HuH-7.5 (cell line): ENCODE measurements around the gene HAGHL.
A peak's percentile ranks its signal among the peaks of the same experiment; 100 is the strongest.
"Not testable (repeated sequence)": the region's sequence is repeated elsewhere in the genome, so short reads cannot be mapped to it uniquely, and the experiment has no call there.

ENCODE experiments used
- DNase-seq: peaks from one replicate; pipeline ENCODE4 v3.0.0; 2011; ENCODE audit warnings: low spot score

The HAGHL gene

GRCh38 chr16:689175-689897, 37.6 kb upstream of the HAGHL start:
- DNase-seq: no peak

- DNase-seq: not testable (repeated sequence)
Measured at GRCh38 chr16:691242-691641, 35.7 kb upstream of the HAGHL start.

DNA sequence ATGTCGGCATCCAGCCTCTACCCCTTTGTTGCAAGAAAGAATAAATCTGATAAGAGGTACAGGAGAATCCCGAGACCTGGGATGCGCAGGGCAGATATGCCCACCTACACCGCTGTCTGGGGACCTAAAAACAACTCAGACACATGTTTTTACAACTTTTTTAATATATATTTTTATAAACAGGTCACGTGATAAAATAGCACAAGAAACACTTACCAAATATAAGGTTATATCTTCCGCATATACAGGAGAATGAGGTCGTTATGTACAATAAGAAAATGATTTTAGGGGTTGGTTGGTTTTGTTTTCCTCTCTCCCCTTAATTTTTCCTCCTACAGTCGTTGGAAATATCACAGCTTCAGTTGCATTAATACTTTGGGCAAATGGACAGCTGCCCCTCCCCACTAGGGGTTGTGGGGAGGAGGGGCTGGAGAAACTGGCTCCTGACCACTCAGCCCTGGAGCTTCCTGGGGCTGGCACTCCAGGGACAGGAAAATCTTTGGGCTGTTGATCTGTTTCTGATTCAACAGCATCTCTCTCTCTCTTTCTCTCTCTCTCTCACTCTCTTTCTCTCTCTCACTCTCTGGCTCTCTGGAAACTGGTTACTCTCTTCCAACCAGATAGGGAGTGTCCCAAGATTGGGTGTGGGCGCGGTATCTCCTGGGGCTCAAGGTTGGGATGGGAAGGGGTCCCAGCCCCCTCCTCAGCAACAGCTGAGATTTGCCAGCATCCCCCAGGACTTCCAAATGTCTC, 34.4 kb upstream of the HAGHL start:
- DNase-seq: no peak

- no peak for DNase-seq
Measured at GRCh38 chr16:693364-693763, 33.5 kb upstream of the HAGHL start.

- no peak for DNase-seq
Measured at GRCh38 chr16:693766-694165, 33.1 kb upstream of the HAGHL start.

GRCh38 chr16:694187-694862, 32.6 kb upstream of the HAGHL start:
- DNase-seq: no peak

DNA sequence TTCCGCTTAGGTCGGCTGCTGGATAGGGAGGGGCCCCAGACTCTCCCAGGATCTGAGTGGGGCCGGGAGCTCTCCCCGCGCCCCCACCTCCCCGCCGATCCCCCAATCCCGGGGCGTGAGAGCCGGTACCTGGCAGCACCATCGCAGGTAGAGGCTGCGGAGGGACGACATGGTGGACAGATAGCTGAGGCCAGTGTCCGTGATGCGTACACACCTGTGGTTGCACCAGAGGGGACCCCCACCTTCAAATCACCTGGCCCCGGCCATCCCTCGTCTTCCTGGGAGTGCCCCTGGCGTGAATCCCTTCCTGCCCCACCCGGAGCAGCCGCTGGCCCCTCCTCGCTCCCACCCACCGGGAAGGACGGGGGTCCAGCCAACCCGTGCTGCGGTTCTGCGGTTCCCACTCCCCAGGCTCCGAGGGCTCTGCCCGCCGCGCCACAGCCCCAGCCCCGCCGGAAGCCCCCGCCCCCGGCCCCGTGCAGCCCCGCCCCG, 32.0 kb upstream of the HAGHL start:
- DNase-seq: no peak

- no peak for DNase-seq
Measured at GRCh38 chr16:695355-696089, 31.4 kb upstream of the HAGHL start.

DNA sequence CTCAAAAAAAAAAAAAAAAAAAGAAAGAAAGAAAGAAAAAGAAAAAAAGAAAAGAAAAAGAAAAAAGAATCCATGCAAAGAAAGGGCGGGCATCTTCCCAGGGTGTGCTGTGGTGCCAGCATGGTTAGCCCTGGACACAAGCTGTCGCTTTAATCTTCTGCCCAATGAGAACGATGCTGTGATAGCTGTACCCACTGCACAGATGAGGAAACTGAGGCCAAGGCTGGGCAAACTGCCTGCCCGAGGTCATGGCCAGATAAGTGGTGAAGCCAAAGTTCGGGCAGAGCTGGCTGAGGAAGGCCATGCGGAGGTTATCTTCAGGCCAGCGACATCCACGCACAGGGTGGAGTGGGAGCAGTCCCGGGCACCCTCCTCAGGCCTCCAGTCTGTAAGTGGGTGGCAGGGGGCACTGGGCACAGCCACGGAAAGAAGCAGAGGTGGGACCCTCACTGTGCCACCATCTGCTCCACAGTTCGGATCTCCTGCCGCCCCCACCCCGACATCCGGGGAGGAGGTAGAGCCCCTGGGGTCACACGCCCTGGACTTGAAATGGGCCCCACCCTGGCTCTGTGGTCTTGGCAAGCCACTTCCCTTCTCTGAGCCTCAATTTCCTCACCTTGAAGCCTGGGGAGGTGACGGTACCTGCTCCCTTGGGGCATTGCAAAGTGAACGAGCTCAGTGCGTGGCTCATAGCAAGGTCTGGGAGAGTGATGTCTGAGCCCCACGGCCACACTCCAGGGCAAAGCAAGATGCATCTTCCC, 27.8 kb upstream of the HAGHL start:
- DNase-seq: no peak

- DNase-seq: peak; percentile 75
Measured at GRCh38 chr16:700684-701584, 26.0 kb upstream of the HAGHL start.

GRCh38 chr16:702341-702740, 24.6 kb upstream of the HAGHL start:
- no peak for DNase-seq

- no peak for DNase-seq
Measured at GRCh38 chr16:703406-703805, 23.5 kb upstream of the HAGHL start.

DNA sequence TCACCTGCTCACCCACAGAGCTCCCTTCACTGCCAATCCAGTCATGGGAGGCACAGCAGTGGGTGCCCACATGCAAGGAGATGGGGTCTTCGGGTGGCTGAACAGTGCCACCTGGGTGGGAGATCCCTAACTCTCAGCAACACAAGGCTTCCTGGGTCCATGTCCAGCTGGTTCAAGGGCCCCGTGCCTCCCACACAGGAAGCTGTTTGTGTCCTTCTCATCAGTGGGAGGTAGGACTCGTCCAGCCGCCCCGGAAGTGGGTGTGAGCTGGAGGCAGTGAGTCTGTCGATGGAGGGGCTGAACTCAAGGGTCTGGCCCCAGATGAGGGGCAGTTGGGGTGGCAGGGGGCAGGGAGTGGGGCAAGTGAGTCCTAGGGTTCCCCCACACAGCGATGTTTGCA, 22.9 kb upstream of the HAGHL start:
- no peak for DNase-seq

GRCh38 chr16:704552-705380, 22.1 kb upstream of the HAGHL start:
- DNase-seq: no peak

- no peak for DNase-seq
Measured at GRCh38 chr16:705431-706188, 21.3 kb upstream of the HAGHL start, which contains the start of gene FBXL16. Gene FBXL16 (minus strand): TSS chr16:705801. CDS start chr16:697405, 8,396 bp downstream.

- DNase-seq: no peak
Measured at GRCh38 chr16:706189-707061, 20.5 kb upstream of the HAGHL start.

DNA sequence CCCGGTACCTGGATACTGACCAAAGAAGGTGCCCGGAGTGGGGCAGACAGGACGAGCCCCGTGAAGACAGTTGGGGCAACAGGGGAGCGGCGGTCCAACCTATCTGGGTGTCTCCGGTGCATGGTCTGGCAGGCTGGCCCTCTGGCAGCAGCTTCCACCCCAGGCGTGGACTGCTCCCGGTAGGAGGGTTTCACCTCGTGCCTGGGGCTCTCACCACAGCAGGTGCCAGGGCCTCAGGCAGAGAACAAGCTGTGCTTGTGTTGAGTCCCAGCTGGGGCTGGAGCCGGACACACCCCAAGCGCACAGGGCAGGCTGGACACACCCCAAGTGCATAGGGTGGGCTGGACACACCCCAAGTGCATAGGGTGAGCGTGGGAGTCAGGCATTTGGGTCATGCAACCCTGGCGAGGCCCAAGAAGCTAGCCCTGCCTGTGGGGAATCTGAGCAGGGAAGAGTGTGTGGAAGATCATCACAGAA, 19.8 kb upstream of the HAGHL start:
- no peak for DNase-seq
